ENCODE results near the gene C20orf202. TPM values are rescaled to one million over a fixed set of nuclear protein-coding genes. Genes with fewer than 3 reads are reported as not detected.
A peak's percentile ranks its signal among the peaks of the same experiment; 100 is the strongest.
"Not testable (repeated sequence)": the region's sequence is repeated elsewhere in the genome, so short reads cannot be mapped to it uniquely, and the experiment has no call there.

Gene C20orf202
- polyA plus RNA-seq, 2 donors = 0.27 to 0.33 TPM

- Histone ChIP-seq H3K4me3 (ENCODE audit: low read depth in 1 of 2, low read length in 2 of 2) (no peak overlapping the region), H3K4me1 (ENCODE audit: control insufficient read depth in 2 of 2, insufficient read depth in 2 of 2, low read length in 1 of 2) (no peaks in the 10 kb centered on the region), H3K36me3 (ENCODE audit: control insufficient read depth in 2 of 2, insufficient read depth in 2 of 2, low read length in 1 of 2) (no peaks in the 10 kb centered on the region), H3K27ac (ENCODE audit: low read depth in 2 of 2, low read length in 1 of 2) (no peak overlapping the region), H3K27me3 (ENCODE audit: control insufficient read depth in 1 of 2, insufficient read depth in 2 of 2, low read length in 2 of 2) (no peaks in the 10 kb centered on the region), H3K9me3 (ENCODE audit: control insufficient read depth in 2 of 2, insufficient read depth in 1 of 2, low read depth in 1 of 2, low read length in 1 of 2) (no peaks in the 10 kb centered on the region)
- 66 to 68% methylated on average over 4 of the region's 4 CpGs for WGBS, 2 donors
Observed at GRCh38 chr20:1214838-1215261, 11.6 kb downstream of the C20orf202 start.

DNA sequence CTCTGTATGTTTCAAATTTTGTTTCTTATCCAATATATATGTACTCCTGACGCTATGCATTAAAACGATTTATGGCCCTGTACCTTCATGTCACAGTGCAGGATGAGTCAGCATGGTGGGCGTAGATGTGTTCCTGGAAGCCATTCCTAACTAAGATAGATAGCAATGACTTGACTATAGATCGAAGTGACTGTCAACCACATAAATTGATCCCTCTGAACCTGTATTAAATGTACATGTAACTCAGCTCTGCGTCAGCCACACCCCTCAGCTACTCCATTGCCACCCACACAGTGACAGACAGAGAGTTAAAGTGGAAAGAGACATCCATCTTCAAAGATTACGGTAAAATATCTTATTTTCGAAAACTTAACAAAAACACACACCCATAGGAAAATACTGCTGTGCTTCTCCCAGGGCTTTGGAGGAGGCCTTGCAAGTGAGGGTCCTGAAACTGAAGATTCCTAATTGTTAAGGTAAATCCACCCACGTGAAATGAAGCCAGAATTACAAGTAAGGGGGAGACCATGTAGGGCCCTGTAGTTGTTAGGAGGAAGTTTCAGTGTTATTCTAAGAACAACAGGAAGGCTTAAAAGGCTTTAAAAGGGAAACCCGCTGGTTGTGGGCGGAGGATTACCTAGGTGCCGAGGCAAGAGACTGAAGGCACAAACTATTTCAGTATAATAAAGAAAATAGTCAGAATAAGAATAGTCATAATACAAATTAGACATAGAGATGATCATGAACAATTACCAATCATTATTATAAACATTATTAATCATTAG, 12.3 kb downstream of the C20orf202 start:
- no peak overlapping the region for H3K27ac ChIP-seq (ENCODE audit: low read depth in 2 of 2, low read length in 1 of 2)
- H3K9me3 ChIP-seq (ENCODE audit: control insufficient read depth in 2 of 2, insufficient read depth in 1 of 2, low read depth in 1 of 2, low read length in 1 of 2) = no peaks in the 10 kb centered on the region
- no peaks in the 10 kb centered on the region for H3K4me1 ChIP-seq (ENCODE audit: control insufficient read depth in 2 of 2, insufficient read depth in 2 of 2, low read length in 1 of 2)
- H3K4me3 ChIP-seq (ENCODE audit: low read depth in 1 of 2, low read length in 2 of 2) = no peak overlapping the region
- H3K36me3 ChIP-seq (ENCODE audit: control insufficient read depth in 2 of 2, insufficient read depth in 2 of 2, low read length in 1 of 2) = no peaks in the 10 kb centered on the region
- WGBS, 2 donors = 59% methylated on average over 11 of the region's 11 CpGs
- no peaks in the 10 kb centered on the region for H3K27me3 ChIP-seq (ENCODE audit: control insufficient read depth in 1 of 2, insufficient read depth in 2 of 2, low read length in 2 of 2)

DNA sequence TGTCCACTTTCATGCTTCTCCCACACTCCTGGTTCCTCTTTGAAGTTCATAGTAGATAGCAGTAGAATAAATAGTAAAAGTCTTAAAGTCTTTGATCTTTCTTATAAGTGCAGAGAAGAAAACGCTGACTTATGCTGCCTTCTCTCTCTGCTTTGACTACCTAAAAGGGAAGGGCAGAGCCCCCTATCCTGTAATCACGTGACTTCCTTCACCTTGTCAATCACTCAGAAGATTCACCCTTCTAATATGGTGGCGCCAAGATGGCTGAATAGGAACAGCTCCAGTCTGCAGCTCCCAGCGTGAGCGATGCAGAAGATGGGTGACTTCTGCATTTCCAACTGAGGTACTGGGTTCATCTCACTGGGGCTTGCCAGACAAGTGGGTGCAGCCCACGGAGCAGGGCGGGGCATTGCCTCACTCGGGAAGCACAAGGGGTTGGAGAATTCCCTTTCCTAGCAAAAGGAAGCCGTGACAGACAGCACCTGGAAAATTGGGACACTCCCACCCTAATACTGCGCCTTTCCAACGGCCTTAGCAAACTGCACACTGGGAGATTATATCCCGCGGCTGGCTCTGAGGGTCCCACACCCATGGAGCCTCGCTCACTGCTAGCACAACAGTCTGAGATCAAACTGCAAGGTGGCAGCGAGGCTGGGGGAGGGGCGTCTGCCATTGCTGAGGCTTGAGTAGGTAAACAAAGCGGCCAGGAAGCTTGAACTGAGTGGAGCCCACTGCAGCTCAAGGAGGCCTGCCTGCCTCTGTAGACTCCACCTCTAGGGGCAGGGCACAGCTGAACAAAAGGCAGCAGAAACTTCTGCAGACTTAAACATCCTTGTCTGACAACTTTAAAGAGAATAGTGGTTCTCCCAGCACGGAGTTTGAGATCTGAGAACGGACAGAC, 13.5 kb downstream of the C20orf202 start:
- not testable (repeated sequence) for H3K27me3 ChIP-seq (ENCODE audit: control insufficient read depth in 1 of 2, insufficient read depth in 2 of 2, low read length in 2 of 2); H3K36me3 ChIP-seq (ENCODE audit: control insufficient read depth in 2 of 2, insufficient read depth in 2 of 2, low read length in 1 of 2); H3K27ac ChIP-seq (ENCODE audit: low read depth in 2 of 2, low read length in 1 of 2); H3K9me3 ChIP-seq (ENCODE audit: control insufficient read depth in 2 of 2, insufficient read depth in 1 of 2, low read depth in 1 of 2, low read length in 1 of 2); H3K4me1 ChIP-seq (ENCODE audit: control insufficient read depth in 2 of 2, insufficient read depth in 2 of 2, low read length in 1 of 2); H3K4me3 ChIP-seq (ENCODE audit: low read depth in 1 of 2, low read length in 2 of 2)
- WGBS, 2 donors = 63 to 65% methylated on average over 19 of the region's 19 CpGs

GRCh38 chr20:1222750-1223149, 19.5 kb downstream of the C20orf202 start:
- H3K36me3 ChIP-seq (ENCODE audit: control insufficient read depth in 2 of 2, insufficient read depth in 2 of 2, low read length in 1 of 2); H3K27ac ChIP-seq (ENCODE audit: low read depth in 2 of 2, low read length in 1 of 2); H3K4me1 ChIP-seq (ENCODE audit: control insufficient read depth in 2 of 2, insufficient read depth in 2 of 2, low read length in 1 of 2); H3K4me3 ChIP-seq (ENCODE audit: low read depth in 1 of 2, low read length in 2 of 2); H3K9me3 ChIP-seq (ENCODE audit: control insufficient read depth in 2 of 2, insufficient read depth in 1 of 2, low read depth in 1 of 2, low read length in 1 of 2); H3K27me3 ChIP-seq (ENCODE audit: control insufficient read depth in 1 of 2, insufficient read depth in 2 of 2, low read length in 2 of 2): not testable (repeated sequence)
- 75 to 80% methylated on average over 3 to 4 of the region's 4 CpGs for WGBS, 2 donors

- Histone ChIP-seq H3K27ac (ENCODE audit: low read depth in 2 of 2, low read length in 1 of 2) (no peak overlapping the region), H3K27me3 (ENCODE audit: control insufficient read depth in 1 of 2, insufficient read depth in 2 of 2, low read length in 2 of 2) (no peaks in the 10 kb centered on the region), H3K36me3 (ENCODE audit: control insufficient read depth in 2 of 2, insufficient read depth in 2 of 2, low read length in 1 of 2) (no peaks in the 10 kb centered on the region), H3K4me3 (ENCODE audit: low read depth in 1 of 2, low read length in 2 of 2) (no peak overlapping the region), H3K9me3 (ENCODE audit: control insufficient read depth in 2 of 2, insufficient read depth in 1 of 2, low read depth in 1 of 2, low read length in 1 of 2) (no peaks in the 10 kb centered on the region), H3K4me1 (ENCODE audit: control insufficient read depth in 2 of 2, insufficient read depth in 2 of 2, low read length in 1 of 2) (peaks cover 3 to 4% of the 10 kb centered on the region in 2 donors)
- WGBS, 2 donors = 83% methylated on average over 20 of the region's 20 CpGs
Observed at GRCh38 chr20:1224205-1224890, 21.1 kb downstream of the C20orf202 start.

DNA sequence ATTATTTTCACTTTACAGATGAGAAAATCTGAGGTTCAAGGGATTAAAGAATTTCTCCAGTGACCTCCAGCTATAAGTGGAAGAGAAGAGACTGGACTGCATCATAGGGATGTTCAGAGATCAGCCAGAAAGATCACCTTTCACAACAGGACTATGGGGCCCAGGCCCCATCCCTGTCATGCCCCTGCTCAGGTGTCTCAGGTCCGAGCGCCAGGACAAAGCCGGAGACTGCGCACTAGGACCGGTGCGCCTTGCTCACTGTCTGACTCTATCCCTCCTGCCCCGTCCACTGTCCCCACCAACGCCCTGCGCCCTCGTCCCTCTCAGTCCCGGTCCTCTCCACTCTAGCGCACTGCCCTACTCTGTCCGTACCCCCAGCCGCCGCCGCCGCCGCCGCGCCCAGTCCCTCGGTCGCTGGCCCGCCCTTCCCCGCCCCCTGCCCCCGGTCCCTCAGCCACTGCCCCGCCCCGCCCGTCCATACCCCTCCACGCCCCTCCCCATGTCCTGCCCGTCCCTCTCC, 22.1 kb downstream of the C20orf202 start:
- Histone ChIP-seq H3K4me3 (ENCODE audit: low read depth in 1 of 2, low read length in 2 of 2) (peak overlapping the region; percentile 27 to 40), H3K4me1 (ENCODE audit: control insufficient read depth in 2 of 2, insufficient read depth in 2 of 2, low read length in 1 of 2) (peaks cover 3 to 4% of the 10 kb centered on the region in 2 donors), H3K9me3 (ENCODE audit: control insufficient read depth in 2 of 2, insufficient read depth in 1 of 2, low read depth in 1 of 2, low read length in 1 of 2) (no peaks in the 10 kb centered on the region), H3K36me3 (ENCODE audit: control insufficient read depth in 2 of 2, insufficient read depth in 2 of 2, low read length in 1 of 2) (no peaks in the 10 kb centered on the region), H3K27ac (ENCODE audit: low read depth in 2 of 2, low read length in 1 of 2) (peak overlapping the region in 1 of 2 donors; percentile 15), H3K27me3 (ENCODE audit: control insufficient read depth in 1 of 2, insufficient read depth in 2 of 2, low read length in 2 of 2) (no peaks in the 10 kb centered on the region)
- 4 to 5% methylated on average over 14 to 30 of the region's 30 CpGs for WGBS, 2 donors

- Histone ChIP-seq H3K4me3 (ENCODE audit: low read depth in 1 of 2, low read length in 2 of 2) (peak within 1 kb of the TSS; percentile 34 to 40), H3K27me3 (ENCODE audit: control insufficient read depth in 1 of 2, insufficient read depth in 2 of 2, low read length in 2 of 2) (no peaks in the 10 kb centered on the region), H3K27ac (ENCODE audit: low read depth in 2 of 2, low read length in 1 of 2) (peak within 1 kb of the TSS in 1 of 2 donors; percentile 15), H3K9me3 (ENCODE audit: control insufficient read depth in 2 of 2, insufficient read depth in 1 of 2, low read depth in 1 of 2, low read length in 1 of 2) (no peaks in the 10 kb centered on the region), H3K36me3 (ENCODE audit: control insufficient read depth in 2 of 2, insufficient read depth in 2 of 2, low read length in 1 of 2) (no peaks in the 10 kb centered on the region), H3K4me1 (ENCODE audit: control insufficient read depth in 2 of 2, insufficient read depth in 2 of 2, low read length in 1 of 2) (peaks cover 3 to 4% of the 10 kb centered on the region in 2 donors)
- WGBS, 2 donors = 2 to 3% methylated on average over 34 to 88 of the region's 88 CpGs
Observed at GRCh38 chr20:1225783-1226654, 22.8 kb downstream of the C20orf202 start, which contains the start of gene RAD21L1. TSS of gene RAD21L1 (plus strand) at chr20:1226044. CDS start at chr20:1228454, 2,410 bp downstream.

DNA sequence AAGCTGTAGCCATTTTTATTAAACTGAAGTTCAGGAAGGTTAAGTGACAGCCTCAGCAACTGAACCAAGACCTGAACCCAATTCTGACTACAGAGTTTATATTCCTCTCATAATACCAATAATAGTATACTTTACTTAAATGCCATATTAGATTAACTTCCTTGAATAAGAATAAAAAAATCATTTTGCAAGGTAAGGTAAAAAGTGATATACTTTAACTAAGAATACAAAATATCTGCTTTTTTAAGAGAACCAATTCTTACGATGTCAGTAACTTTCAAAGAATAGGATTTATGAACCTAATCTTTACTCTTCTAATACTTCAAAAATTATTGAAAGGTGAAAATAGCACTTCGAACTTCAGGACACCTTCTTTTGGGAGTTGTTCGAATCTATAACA, 26.3 kb downstream of the C20orf202 start:
- no peak overlapping the region for H3K27ac ChIP-seq (ENCODE audit: low read depth in 2 of 2, low read length in 1 of 2)
- peaks cover 3 to 4% of the 10 kb centered on the region in 2 donors for H3K4me1 ChIP-seq (ENCODE audit: control insufficient read depth in 2 of 2, insufficient read depth in 2 of 2, low read length in 1 of 2)
- H3K4me3 ChIP-seq (ENCODE audit: low read depth in 1 of 2, low read length in 2 of 2) = no peak overlapping the region
- H3K27me3 ChIP-seq (ENCODE audit: control insufficient read depth in 1 of 2, insufficient read depth in 2 of 2, low read length in 2 of 2) = no peaks in the 10 kb centered on the region
- WGBS, 2 donors = 84 to 88% methylated on average over 3 of the region's 3 CpGs
- H3K36me3 ChIP-seq (ENCODE audit: control insufficient read depth in 2 of 2, insufficient read depth in 2 of 2, low read length in 1 of 2) = no peaks in the 10 kb centered on the region
- H3K9me3 ChIP-seq (ENCODE audit: control insufficient read depth in 2 of 2, insufficient read depth in 1 of 2, low read depth in 1 of 2, low read length in 1 of 2) = no peaks in the 10 kb centered on the region

Data from esophagus (tissue), 2 donors.